Effector CD8-positive, alpha-beta T cell (primary cell): Measurements from ENCODE around the gene WWC2.
A peak's percentile ranks its signal among the peaks of the same experiment; 100 is the strongest.

Experiments used
- DNase-seq: peaks from one replicate; lab custom pipeline; 2025; lab: John Stamatoyannopoulos, UW
- total RNA-seq, 4 experiments: gene quantifications; one replicate each; lab custom pipeline; 2026; lab: John Stamatoyannopoulos, UW

Gene WWC2
- 4.2 to 16.7 (median 10.0) reads per million in 4 experiments for total RNA-seq

DNA sequence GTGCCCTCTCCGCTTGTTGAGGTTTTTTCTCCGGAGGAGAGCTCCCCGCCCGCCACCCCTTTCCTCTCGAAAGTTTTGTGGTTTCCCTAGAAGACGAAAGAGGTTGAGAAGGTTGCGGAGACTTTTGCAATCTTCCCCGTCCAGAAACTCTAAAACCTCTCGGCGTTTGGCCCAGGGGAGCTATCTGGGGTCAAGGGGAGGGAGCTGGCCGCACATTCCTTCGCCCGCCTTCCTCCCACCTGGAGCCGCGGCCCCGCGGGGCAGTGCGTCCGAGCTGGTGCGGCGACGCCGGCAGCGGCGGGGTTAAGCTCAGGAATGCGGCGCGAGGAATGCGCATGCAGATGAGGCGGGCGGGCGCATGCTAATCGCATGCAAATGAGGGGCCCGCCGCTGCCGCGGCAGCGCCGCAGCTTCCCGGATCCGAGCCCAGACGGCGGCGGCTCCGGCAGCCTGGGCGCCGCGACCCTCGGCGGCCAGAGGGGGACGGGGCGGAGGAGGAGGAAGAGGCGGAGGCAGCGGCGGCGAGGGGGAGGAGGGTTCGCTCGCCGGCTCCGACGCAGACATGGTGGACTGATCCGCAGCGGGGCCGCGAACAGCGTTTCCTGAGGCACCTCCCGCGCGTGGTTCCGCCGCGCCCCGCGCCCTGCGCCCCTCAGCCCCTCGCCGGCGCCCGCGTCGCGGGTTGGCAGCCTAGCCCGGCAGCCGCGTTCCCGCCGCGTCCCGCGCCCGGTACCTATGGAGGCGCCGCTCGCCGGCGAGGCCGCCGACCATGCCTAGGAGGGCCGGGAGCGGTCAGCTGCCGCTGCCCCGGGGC lies at the start of gene WWC2:
TSS of gene WWC2 (plus strand) at position 535 of the 814 bp plus-strand sequence. CDS start at position 770, 235 bp downstream.
- peak; percentile 23 for DNase-seq

DNA sequence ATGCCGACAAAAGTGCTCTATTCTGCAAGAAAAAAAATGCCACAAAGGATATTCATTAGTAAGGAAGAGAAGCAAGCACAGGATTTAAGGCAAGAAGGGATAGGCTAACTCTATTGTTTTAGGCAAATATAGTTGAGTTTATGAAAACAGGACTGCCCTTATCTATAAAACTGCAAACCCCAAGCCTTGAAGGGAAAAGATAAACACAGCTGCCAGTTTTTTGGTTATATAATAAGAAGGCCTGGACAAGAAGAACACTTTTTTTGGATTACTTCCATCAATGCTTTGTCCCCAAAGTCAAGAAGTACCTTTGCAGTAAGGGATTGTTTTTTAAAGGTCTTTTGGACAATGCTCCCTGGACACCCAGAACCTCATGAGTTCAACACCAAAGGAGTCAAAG lies 45.4 kb upstream of the WWC2 start:
- no peak for DNase-seq

DNA sequence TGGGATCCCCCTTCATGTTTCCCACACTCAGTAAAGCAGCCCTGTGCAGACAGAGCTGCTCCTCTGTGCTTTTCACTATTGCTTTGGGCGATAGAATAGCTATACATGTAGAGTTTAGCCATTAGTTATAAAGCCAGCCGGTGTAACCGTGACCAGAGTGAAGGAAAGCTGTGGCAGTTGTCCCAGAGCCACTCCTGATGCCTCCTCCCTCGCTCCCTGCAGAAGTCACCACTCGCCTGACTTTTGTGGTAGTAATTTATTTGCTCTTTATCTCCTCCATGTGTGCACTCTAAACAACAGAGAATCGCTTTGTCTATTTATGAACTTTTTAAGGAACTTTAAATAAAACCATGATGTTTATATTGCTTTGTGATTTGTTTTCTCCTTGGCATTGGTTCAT lies 41.8 kb upstream of the WWC2 start:
- no peak for DNase-seq

DNA sequence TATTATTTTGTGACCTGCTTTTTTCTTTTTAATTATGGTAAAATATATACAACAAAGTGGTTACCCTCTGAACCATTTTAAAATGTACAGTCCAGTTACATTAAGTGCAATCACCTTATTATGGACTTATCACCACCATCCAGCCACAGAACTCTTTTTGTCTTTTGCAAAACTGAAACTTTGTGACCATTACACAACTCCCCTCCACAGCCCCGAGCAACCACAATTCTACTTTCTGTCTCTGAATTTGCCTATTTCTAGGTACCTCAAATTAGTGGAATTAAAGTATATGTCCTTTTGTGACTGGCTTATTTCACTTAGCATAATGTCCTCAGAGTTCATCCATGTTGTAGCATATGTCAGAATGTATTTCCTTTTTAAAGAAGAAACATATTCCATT lies 39.3 kb upstream of the WWC2 start:
- DNase-seq: no peak

DNA sequence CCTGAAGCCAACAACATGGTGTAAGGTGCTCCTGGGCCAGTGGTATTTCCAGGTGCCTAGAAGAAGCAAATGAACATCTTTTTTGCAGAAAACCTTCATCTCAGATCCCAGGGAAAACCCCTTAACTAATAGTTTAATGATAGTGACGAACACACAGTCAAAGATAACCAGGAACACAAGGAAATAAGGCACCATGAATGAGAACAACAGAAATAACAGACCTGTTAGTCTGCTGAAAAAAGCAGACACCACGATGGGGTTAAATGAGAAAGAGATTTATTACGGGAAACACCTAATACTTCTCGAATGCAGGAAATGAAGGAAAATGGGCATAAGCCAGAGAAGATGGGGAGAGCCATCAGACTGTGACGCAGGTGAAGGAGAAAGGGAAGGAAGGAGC lies 30.6 kb upstream of the WWC2 start:
- DNase-seq: no peak

- DNase-seq: no peak
Measured at GRCh38 chr4:183071222-183071621, 27.8 kb upstream of the WWC2 start.

- DNase-seq: no peak
Measured at GRCh38 chr4:183072176-183072575, 26.9 kb upstream of the WWC2 start.

DNA sequence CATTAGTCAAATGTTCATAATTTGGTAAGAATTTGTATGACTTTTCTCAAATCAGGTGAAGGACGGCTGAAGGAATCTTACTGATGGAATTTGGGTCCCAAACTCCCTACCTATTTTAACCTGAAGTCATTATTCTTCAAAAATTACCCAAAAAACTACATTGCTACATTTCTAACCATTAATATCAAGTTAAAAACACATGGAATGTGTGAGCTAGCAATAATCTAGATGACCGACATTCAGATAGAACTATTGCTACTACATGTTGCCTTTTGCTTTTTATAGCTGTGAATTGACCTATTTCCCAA lies 25.3 kb upstream of the WWC2 start:
- DNase-seq: no peak

DNA sequence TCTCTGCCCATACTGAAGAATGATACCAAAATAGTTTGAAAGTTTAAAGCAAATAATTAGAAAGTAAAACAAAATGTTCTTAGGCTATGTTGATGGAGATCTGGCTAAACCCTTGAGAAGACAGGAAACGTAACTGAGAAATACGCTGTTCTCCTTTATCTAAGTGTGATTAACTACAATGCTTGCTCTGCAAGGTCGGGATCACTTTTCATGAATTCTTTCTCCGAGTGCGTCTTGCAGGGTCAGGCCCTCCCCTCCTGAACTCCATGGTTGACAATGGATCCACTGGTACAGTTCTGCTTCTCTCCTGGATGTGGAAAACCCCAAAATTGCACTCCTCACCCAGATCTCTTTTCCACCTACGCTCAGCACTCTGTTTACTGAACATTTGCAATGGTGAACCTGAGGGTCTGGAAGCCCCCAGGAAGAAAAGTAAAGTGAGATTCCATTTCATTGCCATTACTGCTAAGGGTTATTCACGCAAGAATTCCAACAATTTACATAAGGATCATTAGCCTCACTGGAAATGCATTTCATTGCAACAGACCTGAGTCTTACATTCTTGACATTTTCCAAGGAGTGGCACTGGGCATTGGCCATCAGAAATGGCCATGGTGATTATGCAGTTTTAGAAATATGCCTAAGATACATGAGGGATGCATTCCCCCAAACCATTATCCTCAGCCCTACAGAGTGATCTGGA lies 24.6 kb upstream of the WWC2 start:
- no peak for DNase-seq

GRCh38 chr4:183078634-183079033 lies 20.4 kb upstream of the WWC2 start:
- DNase-seq: no peak

- DNase-seq: no peak
Measured at GRCh38 chr4:183080372-183081115, 18.5 kb upstream of the WWC2 start.

DNA sequence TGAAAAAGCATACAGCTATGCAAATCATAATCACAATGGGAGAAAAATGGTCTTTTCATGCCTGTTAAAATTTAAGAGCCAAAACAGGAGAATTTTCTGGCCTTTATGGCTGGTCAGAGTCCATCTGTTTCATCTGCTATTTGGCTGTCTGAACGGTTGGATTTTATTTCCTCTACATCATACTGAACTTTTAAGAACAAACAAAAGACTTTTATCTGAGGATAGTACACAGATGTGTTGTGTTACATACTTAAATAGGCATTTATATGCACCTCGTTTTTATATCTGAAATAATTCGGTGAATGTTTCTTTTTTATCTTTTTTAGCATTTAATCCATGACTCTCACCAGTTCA lies 18.0 kb upstream of the WWC2 start:
- no peak for DNase-seq

GRCh38 chr4:183082053-183082452 lies 17.0 kb upstream of the WWC2 start:
- DNase-seq: no peak

GRCh38 chr4:183094393-183095198 lies 4.5 kb upstream of the WWC2 start:
- DNase-seq: no peak

DNA sequence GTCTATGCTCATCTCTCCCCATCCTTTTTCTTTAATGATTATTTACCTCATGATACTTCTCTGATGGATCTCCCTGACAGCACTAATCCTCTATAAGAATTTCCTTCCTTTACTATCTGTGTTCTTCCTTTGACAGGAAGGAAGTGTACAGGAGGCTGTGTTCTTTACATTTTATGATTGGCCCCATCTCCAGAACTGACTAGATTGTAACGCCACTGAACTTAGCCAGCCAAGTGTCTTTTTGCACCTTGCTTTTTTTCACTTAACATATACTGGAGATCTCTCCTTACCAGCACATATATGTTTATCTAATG lies 3.9 kb upstream of the WWC2 start:
- DNase-seq: no peak

- DNase-seq: no peak
Measured at GRCh38 chr4:183096276-183096965, 2.6 kb upstream of the WWC2 start.

- no peak for DNase-seq
Measured at GRCh38 chr4:183097231-183098018, 1.6 kb upstream of the WWC2 start.

DNA sequence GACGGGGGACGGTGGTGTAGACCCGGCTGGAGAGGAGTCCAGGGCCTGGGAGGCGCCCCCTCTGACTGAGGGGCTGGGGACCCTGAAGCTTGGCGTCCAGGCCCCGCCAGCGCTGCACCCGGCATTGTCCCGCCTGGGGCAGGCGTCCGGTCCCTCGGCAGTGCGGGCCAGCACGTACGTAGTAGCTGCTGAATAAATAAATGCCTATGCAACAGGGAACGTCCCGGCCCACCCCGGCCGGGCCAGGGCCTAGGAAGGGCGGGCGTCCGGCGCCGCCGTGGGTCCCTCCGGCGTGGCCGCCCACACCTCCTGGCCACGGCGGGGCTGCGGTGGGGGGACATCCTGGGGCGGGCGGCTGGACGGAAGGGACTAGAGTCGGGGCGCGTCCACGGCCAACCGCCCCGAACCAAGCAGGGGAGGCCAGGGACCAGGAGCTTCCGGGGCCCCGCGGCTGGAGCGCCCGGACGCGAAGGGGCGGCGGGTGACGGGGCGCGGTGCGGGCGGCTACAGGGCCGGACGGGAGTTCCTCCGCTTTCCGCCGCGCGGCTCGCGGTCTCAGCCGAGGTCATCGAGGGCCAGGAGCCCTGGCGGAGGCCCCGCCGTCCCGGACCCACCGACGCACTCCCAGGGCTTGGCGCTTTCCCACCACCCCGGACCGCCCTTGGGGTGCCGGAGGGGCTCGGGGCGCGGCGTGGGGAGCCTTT lies 886 bp upstream of the WWC2 start:
- no peak for DNase-seq

GRCh38 chr4:183099537-183100297 lies 660 bp downstream of the WWC2 start:
- DNase-seq: no peak

DNA sequence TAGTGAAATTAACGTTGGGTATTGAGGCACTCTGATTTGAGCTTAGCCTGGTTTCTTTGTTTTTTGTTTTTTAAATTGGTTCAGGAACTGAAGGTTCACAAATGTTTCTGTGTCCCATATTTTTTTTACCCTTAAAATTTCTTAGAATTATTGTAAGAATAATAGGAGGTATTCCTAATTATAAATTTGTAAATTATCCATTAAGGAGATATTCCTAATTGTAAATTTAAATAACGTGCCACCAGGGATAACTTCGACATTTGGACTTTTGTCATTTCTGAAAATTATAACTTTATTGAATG lies 1.2 kb downstream of the WWC2 start:
- no peak for DNase-seq
